Parathyroid adenoma (tissue), 2 donors: ENCODE data around the gene CKMT2.
"Not testable (repeated sequence)": the region's sequence is repeated elsewhere in the genome, so short reads cannot be mapped to it uniquely, and the experiment has no call there.

Experiments used
- H2AFZ ChIP-seq: fragments of 300-600 bp; sonication (generic); one replicate; pipeline ENCODE4 v1.7.0; 2017; ENCODE audit warnings: antibody characterized with exemption, mild to moderate bottlenecking
- H3K27ac ChIP-seq: fragments of 300-600 bp; sonication (generic); one replicate; pipeline ENCODE4 v1.7.0; 2017
- H3K27me3 ChIP-seq: fragments of 300-600 bp; sonication (generic); one replicate; pipeline ENCODE4 v1.7.0; 2017; ENCODE audit warnings: low read length; ENCODE audit not compliant: control insufficient read depth, insufficient read depth
- H3K36me3 ChIP-seq: fragments of 300-600 bp; sonication (generic); one replicate; pipeline ENCODE4 v1.7.0; 2017; ENCODE audit warnings: low read length; ENCODE audit not compliant: control insufficient read depth, insufficient read depth
- H3K4me1 ChIP-seq: fragments of 300-600 bp; sonication (generic); one replicate; pipeline ENCODE4 v1.7.0; 2017; ENCODE audit warnings: control low read depth
- H3K4me2 ChIP-seq: fragments of 300-600 bp; sonication (generic); one replicate; pipeline ENCODE4 v1.7.0; 2017; ENCODE audit warnings: low read length
- H3K4me3 ChIP-seq: fragments of 300-600 bp; sonication (generic); one replicate; pipeline ENCODE4 v1.7.0; 2017; ENCODE audit warnings: low read depth, low read length
- H3K79me2 ChIP-seq: fragments of 300-600 bp; sonication (generic); one replicate; pipeline ENCODE4 v1.7.0; 2017; ENCODE audit warnings: control low read depth
- H3K9ac ChIP-seq: fragments of 300-600 bp; sonication (generic); one replicate; pipeline ENCODE4 v1.7.0; 2017; ENCODE audit warnings: mild to moderate bottlenecking
- H3K9me3 ChIP-seq: fragments of 300-600 bp; sonication (generic); one replicate; pipeline ENCODE4 v1.7.0; 2017; ENCODE audit warnings: low read length; ENCODE audit not compliant: control insufficient read depth
- TF ChIP-seq, protein P1 (sequence below): fragments of 300-600 bp; sonication (generic); IDR thresholded peaks from one replicate; pipeline ENCODE4 v1.7.0; 2017; ENCODE audit warnings: antibody characterized with exemption, mild to moderate bottlenecking
- donor health status: primary hyperparathyroidism.

Gene CKMT2

DNA sequence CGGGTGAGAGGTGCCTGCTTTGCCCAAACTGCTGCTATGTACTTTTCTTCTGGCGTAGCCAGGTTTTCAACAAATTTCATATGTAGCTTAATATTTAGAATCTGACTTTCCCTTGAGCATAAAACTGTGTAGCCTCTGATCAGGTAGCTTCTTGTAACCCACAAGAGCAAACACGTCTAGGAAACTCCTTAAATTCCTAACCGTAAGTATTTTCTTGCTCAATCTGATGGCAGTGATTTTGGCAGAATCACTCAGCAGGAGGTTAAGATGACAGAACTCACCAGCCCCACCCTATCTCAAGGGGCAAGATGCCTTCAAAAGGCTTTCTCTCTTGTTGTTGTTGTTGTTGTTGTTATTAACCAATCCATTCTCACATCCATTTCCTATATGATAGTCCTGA, 20.8 kb downstream of the CKMT2 start:
- TF ChIP-seq, protein P1, sequence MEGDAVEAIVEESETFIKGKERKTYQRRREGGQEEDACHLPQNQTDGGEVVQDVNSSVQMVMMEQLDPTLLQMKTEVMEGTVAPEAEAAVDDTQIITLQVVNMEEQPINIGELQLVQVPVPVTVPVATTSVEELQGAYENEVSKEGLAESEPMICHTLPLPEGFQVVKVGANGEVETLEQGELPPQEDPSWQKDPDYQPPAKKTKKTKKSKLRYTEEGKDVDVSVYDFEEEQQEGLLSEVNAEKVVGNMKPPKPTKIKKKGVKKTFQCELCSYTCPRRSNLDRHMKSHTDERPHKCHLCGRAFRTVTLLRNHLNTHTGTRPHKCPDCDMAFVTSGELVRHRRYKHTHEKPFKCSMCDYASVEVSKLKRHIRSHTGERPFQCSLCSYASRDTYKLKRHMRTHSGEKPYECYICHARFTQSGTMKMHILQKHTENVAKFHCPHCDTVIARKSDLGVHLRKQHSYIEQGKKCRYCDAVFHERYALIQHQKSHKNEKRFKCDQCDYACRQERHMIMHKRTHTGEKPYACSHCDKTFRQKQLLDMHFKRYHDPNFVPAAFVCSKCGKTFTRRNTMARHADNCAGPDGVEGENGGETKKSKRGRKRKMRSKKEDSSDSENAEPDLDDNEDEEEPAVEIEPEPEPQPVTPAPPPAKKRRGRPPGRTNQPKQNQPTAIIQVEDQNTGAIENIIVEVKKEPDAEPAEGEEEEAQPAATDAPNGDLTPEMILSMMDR: no peak
- Histone ChIP-seq H2AFZ (no peak overlapping the region), H3K79me2 (no peaks in the 10 kb centered on the region), H3K4me3 (no peak overlapping the region), H3K36me3 (no peaks in the 10 kb centered on the region), H3K4me2 (no peak overlapping the region), H3K4me1 (no peaks in the 10 kb centered on the region), H3K27ac (no peak overlapping the region), H3K9ac (no peak overlapping the region), H3K27me3 (no peaks in the 10 kb centered on the region), H3K9me3 (no peaks in the 10 kb centered on the region)

DNA sequence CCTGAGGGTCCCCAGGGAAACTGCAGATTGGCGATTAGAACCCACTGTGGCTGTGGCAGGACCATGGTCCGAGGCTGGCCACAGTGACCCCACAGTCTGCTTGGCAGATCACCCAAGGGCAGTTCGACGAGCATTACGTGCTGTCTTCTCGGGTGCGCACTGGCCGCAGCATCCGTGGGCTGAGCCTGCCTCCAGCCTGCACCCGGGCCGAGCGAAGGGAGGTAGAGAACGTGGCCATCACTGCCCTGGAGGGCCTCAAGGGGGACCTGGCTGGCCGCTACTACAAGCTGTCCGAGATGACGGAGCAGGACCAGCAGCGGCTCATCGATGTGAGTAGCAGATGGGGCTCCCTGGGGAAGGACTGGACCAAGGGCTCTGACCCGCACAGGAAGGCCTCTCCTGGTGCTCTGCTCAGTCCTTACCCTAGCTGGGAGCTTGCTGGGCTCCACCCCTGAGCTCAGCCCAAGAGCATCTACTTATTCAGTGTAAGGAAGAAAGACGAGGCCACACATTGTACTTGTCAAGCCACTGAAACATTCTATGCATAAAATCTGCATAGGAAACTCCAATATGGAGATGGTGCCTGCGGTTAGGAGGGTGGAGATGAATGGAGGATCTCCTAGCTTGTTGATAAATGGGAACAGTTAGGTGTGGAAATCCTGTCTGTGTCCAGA, 21.9 kb downstream of the CKMT2 start:
- TF ChIP-seq, protein P1: no peak
- no peak overlapping the region for H3K27ac ChIP-seq
- H3K4me3 ChIP-seq: no peak overlapping the region
- H3K79me2 ChIP-seq: peaks cover 4% of the 10 kb centered on the region
- no peaks in the 10 kb centered on the region for H3K27me3 ChIP-seq
- no peak overlapping the region for H3K4me2 ChIP-seq
- no peak overlapping the region for H3K9ac ChIP-seq
- H3K36me3 ChIP-seq: no peaks in the 10 kb centered on the region
- no peaks in the 10 kb centered on the region for H3K4me1 ChIP-seq
- no peak overlapping the region for H2AFZ ChIP-seq
- no peaks in the 10 kb centered on the region for H3K9me3 ChIP-seq

DNA sequence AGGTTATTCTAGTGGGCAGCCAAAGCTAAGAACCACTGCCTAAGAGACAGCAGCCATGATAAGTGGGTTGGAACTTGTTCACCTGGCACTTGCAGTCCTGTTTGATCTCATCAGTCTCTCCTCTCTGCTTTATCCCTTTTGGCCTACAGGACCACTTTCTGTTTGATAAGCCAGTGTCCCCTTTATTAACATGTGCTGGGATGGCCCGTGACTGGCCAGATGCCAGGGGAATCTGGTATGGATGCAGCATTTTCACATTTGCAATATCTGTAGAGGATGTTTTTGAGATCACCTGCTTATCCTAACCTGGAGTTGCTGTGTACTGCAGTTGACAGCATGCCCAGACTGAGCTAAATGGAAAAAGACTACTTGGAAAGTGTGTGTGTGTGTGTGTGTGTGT, 23.6 kb downstream of the CKMT2 start:
- H3K27me3 ChIP-seq: no peaks in the 10 kb centered on the region
- no peak overlapping the region for H3K27ac ChIP-seq
- no peak overlapping the region for H3K4me2 ChIP-seq
- H3K79me2 ChIP-seq: peaks cover 17% of the 10 kb centered on the region
- TF ChIP-seq, protein P1: no peak
- no peak overlapping the region for H3K9ac ChIP-seq
- H3K4me1 ChIP-seq: no peaks in the 10 kb centered on the region
- no peaks in the 10 kb centered on the region for H3K36me3 ChIP-seq
- no peak overlapping the region for H3K4me3 ChIP-seq
- H2AFZ ChIP-seq: no peak overlapping the region
- H3K9me3 ChIP-seq: no peaks in the 10 kb centered on the region

DNA sequence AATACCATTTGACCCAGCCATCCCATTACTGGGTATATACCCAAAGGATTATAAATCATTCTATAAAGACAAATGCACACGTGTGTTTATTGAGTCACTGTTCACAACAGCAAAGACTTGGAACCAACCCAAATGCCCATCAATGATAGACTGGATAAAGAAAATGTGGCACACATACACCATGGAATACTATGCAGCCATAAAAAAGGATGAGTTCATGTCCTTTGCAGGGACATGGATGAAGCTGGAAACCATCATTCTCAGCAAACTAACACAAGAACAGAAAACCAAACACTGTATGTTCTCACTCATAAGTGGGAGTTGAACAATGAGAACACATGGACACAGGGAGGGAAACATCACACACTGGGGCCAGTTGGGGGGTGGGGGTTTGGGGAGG, 29.7 kb downstream of the CKMT2 start:
- not testable (repeated sequence) for H3K4me1 ChIP-seq, H3K9me3 ChIP-seq, H3K4me3 ChIP-seq, H3K4me2 ChIP-seq, H3K9ac ChIP-seq, H3K36me3 ChIP-seq, H3K27me3 ChIP-seq, H2AFZ ChIP-seq, H3K27ac ChIP-seq
- H3K79me2 ChIP-seq: peaks cover 19% of the 10 kb centered on the region

DNA sequence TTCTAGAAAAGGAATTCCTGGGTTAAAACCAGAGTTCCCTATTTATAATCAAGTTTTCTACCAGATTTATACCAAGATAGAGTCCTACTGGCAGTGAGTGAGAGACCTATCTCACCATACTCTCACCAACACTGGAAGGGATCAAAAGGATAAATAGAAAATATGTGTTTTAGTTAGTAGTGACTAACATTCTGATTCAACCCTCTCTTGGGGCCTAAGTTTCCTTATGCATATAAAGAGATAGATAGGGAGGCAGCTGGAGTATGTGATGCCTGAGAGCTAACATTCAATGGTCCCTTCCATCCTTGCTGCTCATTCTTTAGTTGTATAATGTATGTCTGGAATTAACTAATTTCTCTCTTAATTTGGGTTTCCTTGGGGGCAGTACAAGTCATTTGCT, 32.0 kb downstream of the CKMT2 start:
- Histone ChIP-seq H3K36me3 (no peaks in the 10 kb centered on the region), H3K9me3 (no peaks in the 10 kb centered on the region), H2AFZ (no peak overlapping the region), H3K4me1 (peaks cover 4% of the 10 kb centered on the region), H3K27ac (no peak overlapping the region), H3K4me3 (no peak overlapping the region), H3K9ac (no peak overlapping the region), H3K27me3 (no peaks in the 10 kb centered on the region), H3K79me2 (peaks cover 17% of the 10 kb centered on the region), H3K4me2 (no peak overlapping the region)
- TF ChIP-seq, protein P1: no peak
